Testis (tissue), 3 donors: ENCODE data around the gene SUSD1. TPM values are rescaled to one million over a fixed set of nuclear protein-coding genes. Genes with fewer than 3 reads are reported as not detected.

Experiments used
- DNase-seq: peaks from one replicate; pipeline ENCODE4 v3.0.0-alpha.2; 2019
- H3K27ac ChIP-seq, 2 donors: fragments of 200-600 bp; sonication (generic); one replicate each; pipeline ENCODE4 v1.5.1; 2019
- H3K27me3 ChIP-seq: fragments of 200-600 bp; sonication (generic); one replicate; pipeline ENCODE4 v1.5.1; 2019
- H3K36me3 ChIP-seq: fragments of 200-600 bp; sonication (generic); one replicate; pipeline ENCODE4 v1.5.1; 2017; ENCODE audit warnings: low read depth; ENCODE audit errors: missing control alignments
- H3K4me1 ChIP-seq: fragments of 200-600 bp; sonication (generic); one replicate; pipeline ENCODE4 v1.5.1; 2019
- H3K4me3 ChIP-seq, 2 donors: fragments of 200-600 bp; sonication (generic); one replicate each; pipeline ENCODE4 v1.5.1; 2017 to 2019
- H3K9me3 ChIP-seq: fragments of 200-600 bp; sonication (generic); one replicate; pipeline ENCODE4 v1.5.1; 2017
- POLR2A ChIP-seq: fragments of 450-650 bp; IDR thresholded peaks from one replicate; pipeline ENCODE4 v1.6.1; 2017; ENCODE audit warnings: antibody characterized with exemption, mild to moderate bottlenecking, moderate library complexity
- WGBS, 2 donors: methylation state at CpG; one replicate each; pipeline ENCODE4 v1.1.5; 2018; 5-methylcytosine and 5-hydroxymethylcytosine counted together
- intact Hi-C: fragments of 100-400 bp; cut with DNase I; formaldehyde crosslinking; loops from one replicate; pipeline ENCODE4 v1.15.1; 2023; ENCODE audit warnings: low total_unique reads
- polyA plus RNA-seq: library from polyadenylated mRNA; stranded (reverse); fragments of 350-450 nt; fragmentation: Illumina TruSeq; extraction: RNeasy Lipid Tissue Mini Kit (QIAGEN cat#74804); gene quantifications from one replicate; pipeline ENCODE4 v1.2.3, GENCODE V29; 2014; ENCODE audit warnings: low read depth, low replicate concordance; ENCODE audit not compliant: insufficient read depth
- total RNA-seq, 2 donors: library from RNA; depleted of rRNA; stranded (reverse); fragments of >200 nt; gene quantifications; one replicate each; pipeline ENCODE4 v1.2.3, GENCODE V29; 2016
- TF ChIP-seq, protein P1 (sequence below), 3 experiments: fragments of 450-650 bp in 2 of 3; fragments of 200-600 bp in 1 of 3; sonication (generic) in 1 of 3; IDR thresholded peaks; one replicate each; pipeline ENCODE4 v1.5.1; 2016 to 2019; ENCODE audit warnings: antibody characterized with exemption in 3 of 3, mild to moderate bottlenecking in 2 of 3, moderate library complexity in 1 of 3

Gene SUSD1
- total and polyA plus RNA-seq, 3 donors from 2014 or later = 12.7 to 39.1 (median 28.0) TPM

DNA sequence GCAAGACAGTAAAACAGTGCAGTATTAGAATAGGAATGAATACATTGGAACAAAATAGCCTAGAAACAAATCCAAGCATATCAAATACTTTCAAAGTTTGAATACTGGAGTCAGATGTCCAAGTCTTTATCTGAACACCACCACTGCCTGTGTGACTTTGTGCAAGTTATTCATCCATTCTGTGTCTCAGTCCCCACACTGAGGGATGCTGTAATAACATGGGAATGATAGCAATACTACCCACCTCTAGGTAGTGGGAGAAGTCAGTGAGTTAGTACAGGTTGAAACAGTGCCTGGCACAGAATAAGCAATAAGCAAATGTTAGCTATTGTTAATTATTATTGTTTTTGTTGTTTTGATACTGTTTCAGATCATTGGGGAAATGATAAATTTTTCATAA is 130.9 kb downstream of the SUSD1 start:
- no peaks in the 10 kb centered on the region for H3K4me1 ChIP-seq
- no peak overlapping the region for H3K4me3 ChIP-seq
- H3K27me3 ChIP-seq = no peaks in the 10 kb centered on the region
- intact Hi-C loops = no loop called here
- H3K9me3 ChIP-seq = no peaks in the 10 kb centered on the region
- DNase-seq = no peak
- no peaks in the 10 kb centered on the region for H3K36me3 ChIP-seq
- H3K27ac ChIP-seq = no peak overlapping the region
- no peak for TF ChIP-seq POLR2A
- TF ChIP-seq, protein P1, sequence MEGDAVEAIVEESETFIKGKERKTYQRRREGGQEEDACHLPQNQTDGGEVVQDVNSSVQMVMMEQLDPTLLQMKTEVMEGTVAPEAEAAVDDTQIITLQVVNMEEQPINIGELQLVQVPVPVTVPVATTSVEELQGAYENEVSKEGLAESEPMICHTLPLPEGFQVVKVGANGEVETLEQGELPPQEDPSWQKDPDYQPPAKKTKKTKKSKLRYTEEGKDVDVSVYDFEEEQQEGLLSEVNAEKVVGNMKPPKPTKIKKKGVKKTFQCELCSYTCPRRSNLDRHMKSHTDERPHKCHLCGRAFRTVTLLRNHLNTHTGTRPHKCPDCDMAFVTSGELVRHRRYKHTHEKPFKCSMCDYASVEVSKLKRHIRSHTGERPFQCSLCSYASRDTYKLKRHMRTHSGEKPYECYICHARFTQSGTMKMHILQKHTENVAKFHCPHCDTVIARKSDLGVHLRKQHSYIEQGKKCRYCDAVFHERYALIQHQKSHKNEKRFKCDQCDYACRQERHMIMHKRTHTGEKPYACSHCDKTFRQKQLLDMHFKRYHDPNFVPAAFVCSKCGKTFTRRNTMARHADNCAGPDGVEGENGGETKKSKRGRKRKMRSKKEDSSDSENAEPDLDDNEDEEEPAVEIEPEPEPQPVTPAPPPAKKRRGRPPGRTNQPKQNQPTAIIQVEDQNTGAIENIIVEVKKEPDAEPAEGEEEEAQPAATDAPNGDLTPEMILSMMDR (IDR thresholded peaks at IDR 0.05) = no peak

DNA sequence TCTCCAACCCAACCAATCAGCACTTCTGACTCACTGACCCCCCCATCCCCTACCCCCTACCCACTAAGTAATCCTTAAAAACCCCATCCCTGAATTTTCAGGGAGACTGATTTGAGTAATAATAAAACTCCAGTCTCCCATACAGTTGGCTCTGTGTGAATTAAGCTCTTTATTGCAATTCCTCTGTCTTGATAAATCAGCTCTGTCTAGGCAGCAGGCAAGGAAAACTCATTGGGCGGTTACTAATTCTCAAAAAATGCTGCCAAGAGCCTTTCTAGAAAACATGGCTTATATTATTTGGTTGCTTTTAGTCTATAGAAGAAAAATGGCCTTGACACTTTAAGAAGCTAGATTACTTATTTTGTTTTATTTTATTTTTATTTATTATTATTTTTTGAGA is 131.7 kb downstream of the SUSD1 start:
- DNase-seq = no peak
- 98 to 100% methylated on average over 1 of the region's 1 CpG for WGBS, 2 donors
- TF ChIP-seq POLR2A = no peak
- TF ChIP-seq, protein P1 (IDR thresholded peaks at IDR 0.05) = no peak
- Histone ChIP-seq H3K4me3 (no peak overlapping the region), H3K36me3 (no peaks in the 10 kb centered on the region), H3K4me1 (no peaks in the 10 kb centered on the region), H3K9me3 (no peaks in the 10 kb centered on the region), H3K27ac (no peak overlapping the region), H3K27me3 (no peaks in the 10 kb centered on the region)
- intact Hi-C loops = no loop called here

DNA sequence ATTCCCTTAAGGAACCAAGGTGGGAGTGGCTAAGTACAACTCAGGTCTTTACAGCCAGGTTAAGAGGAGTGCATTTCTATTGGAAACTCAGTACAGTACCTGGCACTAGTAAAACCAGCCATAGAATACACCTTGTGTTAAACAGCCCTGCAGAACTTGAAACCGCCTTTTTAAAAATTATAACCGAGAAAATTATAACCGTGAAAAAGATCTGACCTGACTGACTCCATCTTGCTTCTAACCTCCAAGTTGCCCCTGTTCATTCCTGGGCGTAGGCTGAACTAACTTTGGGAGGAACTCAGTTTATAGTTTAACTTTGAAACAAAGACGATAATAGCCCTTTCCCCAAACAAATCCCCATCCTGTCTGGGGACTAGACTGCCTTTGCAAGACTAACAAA is 132.3 kb downstream of the SUSD1 start:
- WGBS, 2 donors = 89 to 96% methylated on average over 5 of the region's 5 CpGs
- H3K36me3 ChIP-seq = no peaks in the 10 kb centered on the region
- no peak overlapping the region for H3K27ac ChIP-seq
- no peaks in the 10 kb centered on the region for H3K27me3 ChIP-seq
- intact Hi-C loops = no loop called here
- TF ChIP-seq, protein P1 (IDR thresholded peaks at IDR 0.05) = no peak
- no peak for TF ChIP-seq POLR2A
- no peaks in the 10 kb centered on the region for H3K9me3 ChIP-seq
- no peak for DNase-seq
- no peaks in the 10 kb centered on the region for H3K4me1 ChIP-seq
- H3K4me3 ChIP-seq = no peak overlapping the region

DNA sequence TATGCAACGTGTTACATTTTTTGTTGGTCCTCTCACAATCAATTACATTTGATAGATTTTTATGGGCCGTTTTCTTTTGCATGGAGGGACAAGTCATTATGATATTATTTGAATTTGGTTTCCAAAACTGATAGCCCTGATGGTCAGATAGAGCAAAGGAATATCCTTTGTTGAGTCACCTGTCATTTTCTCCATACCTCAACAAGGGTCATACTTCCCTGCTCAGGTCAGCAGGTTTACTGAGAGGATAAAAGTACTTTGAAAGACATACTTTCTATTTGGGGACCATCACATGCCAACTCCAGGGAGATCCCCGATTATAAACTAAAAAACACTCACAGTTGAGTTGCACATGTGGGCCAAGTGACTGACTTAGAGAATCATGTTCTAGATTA is 132.9 kb downstream of the SUSD1 start:
- no peak for TF ChIP-seq POLR2A
- TF ChIP-seq, protein P1 (IDR thresholded peaks at IDR 0.05) = no peak
- intact Hi-C loops = no loop called here
- WGBS, 2 donors = 88 to 92% methylated on average over 3 of the region's 3 CpGs

DNA sequence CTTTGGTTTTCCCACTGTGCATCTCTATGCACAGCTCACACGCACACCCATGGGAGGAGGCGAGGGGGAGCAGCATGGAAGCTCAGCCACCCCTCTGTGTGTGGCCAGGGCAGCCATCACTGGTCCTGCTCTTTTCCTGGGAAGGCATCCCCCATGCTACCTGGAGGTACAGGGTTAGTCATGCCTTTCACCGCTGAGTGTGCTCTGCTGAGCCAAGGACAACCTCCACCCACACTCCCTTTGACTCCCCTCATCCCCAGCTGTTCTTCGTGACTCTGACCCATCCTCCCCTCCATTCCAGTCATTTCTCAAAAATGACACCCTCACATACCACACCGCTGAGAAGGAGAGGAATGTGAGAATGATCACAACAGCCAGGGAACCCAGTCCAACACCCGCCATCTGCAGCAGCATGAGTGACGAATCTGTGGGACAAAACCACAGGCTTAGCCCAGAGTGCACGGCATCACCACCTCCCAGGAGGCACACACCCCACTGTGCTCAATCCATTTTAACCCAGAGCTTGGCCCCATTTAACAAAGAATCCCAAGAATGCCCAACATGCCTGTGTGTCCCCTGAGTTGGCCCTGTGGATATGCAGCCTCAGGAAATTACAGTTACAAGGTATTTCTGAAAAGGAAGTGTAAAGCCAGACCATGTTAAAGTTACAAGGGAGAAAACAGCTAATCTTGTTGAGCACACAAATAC is 133.4 kb downstream of the SUSD1 start:
- no peak for DNase-seq

More for the DNA sequence above, 132.9 kb downstream of the SUSD1 start:
- DNase-seq = no peak
- no peak overlapping the region for H3K4me3 ChIP-seq
- H3K27me3 ChIP-seq = no peaks in the 10 kb centered on the region
- no peaks in the 10 kb centered on the region for H3K9me3 ChIP-seq
- no peak overlapping the region for H3K27ac ChIP-seq
- H3K4me1 ChIP-seq = no peaks in the 10 kb centered on the region
- no peaks in the 10 kb centered on the region for H3K36me3 ChIP-seq

More for the DNA sequence above, 133.4 kb downstream of the SUSD1 start:
- no peaks in the 10 kb centered on the region for H3K4me1 ChIP-seq
- no peaks in the 10 kb centered on the region for H3K27me3 ChIP-seq
- no peaks in the 10 kb centered on the region for H3K9me3 ChIP-seq
- H3K36me3 ChIP-seq = no peaks in the 10 kb centered on the region
- 41 to 70% methylated on average over 6 to 8 of the region's 8 CpGs for WGBS, 2 donors
- H3K27ac ChIP-seq = no peak overlapping the region
- no peak overlapping the region for H3K4me3 ChIP-seq
- no peak for TF ChIP-seq POLR2A
- TF ChIP-seq, protein P1 (IDR thresholded peaks at IDR 0.05) = no peak
- intact Hi-C loops = no loop called here
